ENCODE data around the gene CRELD2.

Gene CRELD2, protein sequence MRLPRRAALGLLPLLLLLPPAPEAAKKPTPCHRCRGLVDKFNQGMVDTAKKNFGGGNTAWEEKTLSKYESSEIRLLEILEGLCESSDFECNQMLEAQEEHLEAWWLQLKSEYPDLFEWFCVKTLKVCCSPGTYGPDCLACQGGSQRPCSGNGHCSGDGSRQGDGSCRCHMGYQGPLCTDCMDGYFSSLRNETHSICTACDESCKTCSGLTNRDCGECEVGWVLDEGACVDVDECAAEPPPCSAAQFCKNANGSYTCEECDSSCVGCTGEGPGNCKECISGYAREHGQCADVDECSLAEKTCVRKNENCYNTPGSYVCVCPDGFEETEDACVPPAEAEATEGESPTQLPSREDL

GRCh38 chr22:49917974-49918910 is at the start of gene CRELD2, which contains the start of gene ALG12:
Gene CRELD2 (plus strand): TSS chr22:49918634. CDS start chr22:49918770, 136 bp downstream.
Gene ALG12 (minus strand): TSS chr22:49918438. CDS start chr22:49913765, 4,673 bp downstream.
- DNase-seq = peak; percentile 95

GRCh38 chr22:49869086-49869830 is 49.2 kb upstream of the CRELD2 start:
- DNase-seq = no peak

- DNase-seq = peak; percentile 68
These were observed 48.4 kb upstream of the CRELD2 start for GRCh38 chr22:49869845-49870712.

GRCh38 chr22:49871482-49871881 is 47.0 kb upstream of the CRELD2 start:
- no peak for DNase-seq

GRCh38 chr22:49872347-49872746 is 46.1 kb upstream of the CRELD2 start:
- no peak for DNase-seq

DNA sequence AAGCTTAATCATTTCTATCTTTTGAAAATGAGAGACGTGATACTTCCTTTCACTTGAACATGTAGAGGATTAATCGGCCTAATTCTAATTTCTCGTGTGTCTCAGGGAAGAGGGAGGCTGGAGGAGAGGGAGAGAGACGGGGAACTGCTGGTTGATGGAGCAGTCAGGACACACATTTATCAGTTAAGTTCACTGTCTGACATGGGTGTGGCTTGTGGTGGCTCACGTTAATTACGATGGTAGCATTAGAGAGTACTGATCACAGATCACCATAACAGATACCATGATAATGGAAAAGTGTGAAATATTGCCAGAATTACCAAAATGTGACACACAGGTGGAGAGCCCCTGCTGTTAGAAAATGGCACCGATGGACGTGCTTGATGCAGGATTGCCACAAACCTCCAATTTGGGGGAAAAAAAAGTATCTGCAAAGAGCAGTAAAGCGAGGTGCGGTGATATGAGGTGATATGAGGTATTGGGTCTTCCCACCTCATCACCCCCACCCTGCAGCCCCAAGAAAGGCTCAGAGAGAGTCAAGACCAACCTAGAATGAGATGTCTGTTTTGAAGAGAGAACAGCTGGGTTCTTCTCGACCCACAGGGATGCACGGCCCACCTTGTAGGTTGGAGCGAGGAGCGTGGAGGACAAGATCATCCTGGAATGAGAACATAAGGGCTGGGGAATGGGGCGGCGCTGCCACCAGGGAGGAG is 45.0 kb upstream of the CRELD2 start:
- no peak for DNase-seq

- DNase-seq = no peak
These were observed 40.8 kb upstream of the CRELD2 start for GRCh38 chr22:49877642-49878041.

GRCh38 chr22:49878206-49878605 is 40.2 kb upstream of the CRELD2 start:
- no peak for DNase-seq

DNA sequence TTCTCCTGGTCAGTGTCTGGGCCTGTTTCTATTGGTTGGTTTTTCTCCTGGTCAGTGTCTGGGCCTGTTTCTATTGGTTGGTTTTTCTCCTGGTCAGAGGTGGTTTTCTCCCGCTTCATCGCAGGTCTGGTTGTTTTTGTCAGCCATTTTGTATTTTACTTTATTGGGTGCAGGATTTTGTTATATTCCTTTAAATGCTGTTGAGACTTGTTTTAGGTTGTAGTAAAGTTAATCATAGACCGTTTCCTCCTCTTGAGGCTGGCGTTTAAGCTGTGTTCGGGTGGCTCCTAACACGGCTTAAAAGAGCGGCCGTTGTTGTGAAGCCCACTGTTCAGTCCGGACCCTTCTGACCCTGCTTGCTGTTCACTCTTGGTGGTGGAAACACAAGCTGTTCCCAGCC is 38.6 kb upstream of the CRELD2 start:
- DNase-seq = no peak

DNA sequence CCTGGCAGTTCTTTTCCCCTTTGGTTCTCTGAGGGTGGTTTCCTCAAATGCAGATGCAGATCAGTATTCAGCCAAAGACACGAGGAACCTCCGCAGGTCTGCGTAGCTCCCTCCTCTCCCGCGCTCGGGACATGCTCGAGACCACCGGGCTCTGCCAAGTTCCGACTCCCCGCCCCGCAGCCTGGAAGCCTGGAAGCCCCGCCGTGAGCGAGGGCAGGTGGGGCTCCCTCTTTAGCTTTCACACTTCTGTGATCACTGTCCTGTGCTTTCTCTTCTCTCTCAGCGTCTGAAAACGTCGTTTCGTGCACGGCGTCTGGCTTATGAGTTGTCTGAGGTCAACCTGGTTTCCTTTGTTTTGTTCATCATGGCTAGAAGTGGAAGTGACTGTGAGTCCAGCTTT is 38.2 kb upstream of the CRELD2 start:
- DNase-seq = peak; percentile 15

DNA sequence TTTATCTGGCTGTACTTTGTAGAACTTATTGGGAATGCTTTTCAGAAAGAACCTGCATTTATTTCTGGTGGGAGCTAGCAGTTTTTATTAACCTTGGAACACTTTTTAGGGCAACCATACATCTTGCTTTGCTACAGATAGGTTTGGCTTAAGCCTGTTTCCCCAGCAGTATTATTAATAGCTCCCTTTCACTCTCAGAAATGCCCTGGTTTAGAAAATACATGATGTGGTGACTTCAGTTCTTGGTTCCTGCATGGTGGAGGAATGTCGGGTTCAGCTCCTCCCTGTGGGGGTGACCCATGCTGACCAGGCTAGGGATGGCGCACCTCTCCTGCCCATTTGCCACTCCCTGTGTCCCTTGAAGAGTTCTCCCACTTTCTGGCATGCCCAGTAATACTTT is 36.6 kb upstream of the CRELD2 start:
- no peak for DNase-seq

DNA sequence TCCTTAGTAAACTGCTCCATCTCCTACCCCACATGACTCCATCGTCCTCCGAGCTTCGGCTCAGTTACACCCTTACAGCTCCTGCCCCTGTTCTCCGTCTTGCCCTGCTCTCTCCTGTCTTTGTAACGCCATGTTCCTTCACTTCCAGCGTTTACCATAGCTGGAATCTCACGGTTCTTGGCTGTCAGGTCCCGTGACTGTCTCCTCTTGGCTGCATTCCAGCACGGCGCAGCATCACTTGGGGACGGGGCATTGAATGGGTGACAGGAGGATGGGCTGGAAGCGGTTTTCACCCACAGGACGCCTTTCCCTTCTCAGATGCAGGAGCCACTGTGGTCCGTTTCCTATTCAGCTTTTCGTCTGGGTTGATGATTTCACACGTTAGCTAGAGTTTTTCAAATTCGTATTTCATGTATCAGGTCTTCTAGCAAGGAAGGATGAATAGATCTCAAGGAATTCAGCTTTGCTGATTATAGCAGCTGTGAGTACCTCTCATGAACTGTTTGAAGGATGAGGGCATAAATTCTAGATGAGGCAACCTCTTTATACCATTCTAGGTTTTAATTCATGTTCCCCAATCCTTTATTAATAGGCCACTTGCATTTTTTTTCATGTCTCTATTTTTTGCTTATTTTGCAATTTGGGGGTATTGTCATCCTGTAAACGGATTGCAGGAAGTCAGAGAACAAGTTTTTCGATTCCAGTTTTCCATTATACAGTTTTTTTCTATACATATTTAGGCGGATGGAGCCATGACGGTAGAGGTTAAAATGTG is 35.7 kb upstream of the CRELD2 start:
- no peak for DNase-seq

- DNase-seq = no peak
These were observed 35.2 kb upstream of the CRELD2 start for GRCh38 chr22:49883294-49883640.

GRCh38 chr22:49884075-49884474 is 34.4 kb upstream of the CRELD2 start:
- DNase-seq = no peak

DNA sequence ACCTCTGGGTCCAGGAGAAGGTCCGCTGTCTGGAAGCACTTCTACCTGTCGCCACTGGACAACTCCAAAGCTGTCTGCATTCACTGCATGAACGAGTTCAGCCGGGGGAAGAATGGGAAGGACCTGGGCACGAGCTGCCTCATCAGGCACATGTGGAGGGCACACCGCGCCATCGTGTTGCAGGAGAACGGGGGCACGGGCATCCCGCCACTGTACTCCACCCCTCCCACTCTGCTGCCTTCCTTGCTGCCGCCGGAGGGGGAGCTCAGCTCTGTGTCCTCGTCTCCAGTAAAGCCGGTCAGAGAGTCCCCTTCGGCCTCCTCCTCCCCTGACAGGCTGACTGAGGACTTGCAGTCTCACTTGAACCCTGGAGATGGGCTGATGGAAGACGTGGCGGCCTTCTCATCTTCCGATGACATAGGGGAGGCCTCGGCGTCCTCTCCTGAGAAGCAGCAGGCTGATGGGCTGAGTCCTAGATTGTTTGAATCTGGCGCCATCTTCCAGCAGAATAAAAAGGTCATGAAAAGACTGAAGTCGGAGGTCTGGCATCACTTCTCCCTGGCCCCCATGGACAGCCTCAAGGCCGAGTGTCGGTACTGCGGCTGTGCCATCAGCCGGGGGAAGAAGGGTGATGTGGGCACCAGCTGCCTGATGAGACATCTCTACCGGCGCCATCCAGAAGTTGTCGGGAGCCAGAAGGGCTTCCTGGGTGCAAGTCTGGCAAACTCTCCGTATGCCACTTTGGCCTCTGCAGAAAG is 33.8 kb upstream of the CRELD2 start:
- DNase-seq = no peak

- DNase-seq = no peak
These were observed 33.2 kb upstream of the CRELD2 start for GRCh38 chr22:49885281-49885680.

GRCh38 chr22:49885881-49886280 is 32.6 kb upstream of the CRELD2 start:
- DNase-seq = no peak

DNA sequence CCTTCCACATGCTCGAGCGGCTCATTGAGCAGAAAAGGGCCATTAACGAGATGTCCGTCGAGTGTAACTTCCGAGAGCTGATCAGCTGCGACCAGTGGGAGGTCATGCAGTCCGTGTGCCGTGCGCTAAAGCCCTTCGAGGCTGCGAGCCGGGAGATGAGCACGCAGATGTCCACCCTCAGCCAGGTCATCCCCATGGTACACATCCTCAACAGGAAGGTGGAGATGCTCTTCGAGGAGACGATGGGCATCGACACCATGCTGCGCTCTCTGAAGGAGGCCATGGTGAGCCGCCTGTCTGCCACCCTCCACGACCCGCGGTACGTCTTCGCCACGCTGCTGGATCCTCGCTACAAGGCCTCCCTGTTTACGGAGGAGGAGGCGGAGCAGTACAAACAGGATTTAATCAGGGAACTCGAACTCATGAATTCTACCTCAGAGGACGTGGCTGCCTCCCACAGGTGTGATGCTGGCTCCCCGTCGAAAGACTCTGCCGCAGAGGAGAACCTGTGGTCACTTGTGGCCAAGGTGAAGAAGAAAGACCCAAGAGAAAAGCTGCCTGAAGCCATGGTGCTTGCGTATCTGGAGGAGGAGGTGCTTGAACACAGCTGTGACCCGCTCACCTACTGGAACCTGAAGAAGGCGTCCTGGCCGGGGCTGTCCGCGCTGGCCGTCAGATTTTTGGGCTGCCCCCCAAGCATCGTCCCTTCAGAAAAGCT is 31.9 kb upstream of the CRELD2 start:
- no peak for DNase-seq

GRCh38 chr22:49887064-49887451 is 31.4 kb upstream of the CRELD2 start:
- no peak for DNase-seq

Measured in CD4-positive, alpha-beta T cell treated with Interleukin-4 for 4 hours (primary cell).